ENCODE measurements around the gene VPS35L. TPM values are rescaled to one million over a fixed set of nuclear protein-coding genes. Genes with fewer than 3 reads are reported as not detected.

VPS35L gene
- total RNA-seq, 1 donor from 2014 or later: 79.0 TPM

DNA sequence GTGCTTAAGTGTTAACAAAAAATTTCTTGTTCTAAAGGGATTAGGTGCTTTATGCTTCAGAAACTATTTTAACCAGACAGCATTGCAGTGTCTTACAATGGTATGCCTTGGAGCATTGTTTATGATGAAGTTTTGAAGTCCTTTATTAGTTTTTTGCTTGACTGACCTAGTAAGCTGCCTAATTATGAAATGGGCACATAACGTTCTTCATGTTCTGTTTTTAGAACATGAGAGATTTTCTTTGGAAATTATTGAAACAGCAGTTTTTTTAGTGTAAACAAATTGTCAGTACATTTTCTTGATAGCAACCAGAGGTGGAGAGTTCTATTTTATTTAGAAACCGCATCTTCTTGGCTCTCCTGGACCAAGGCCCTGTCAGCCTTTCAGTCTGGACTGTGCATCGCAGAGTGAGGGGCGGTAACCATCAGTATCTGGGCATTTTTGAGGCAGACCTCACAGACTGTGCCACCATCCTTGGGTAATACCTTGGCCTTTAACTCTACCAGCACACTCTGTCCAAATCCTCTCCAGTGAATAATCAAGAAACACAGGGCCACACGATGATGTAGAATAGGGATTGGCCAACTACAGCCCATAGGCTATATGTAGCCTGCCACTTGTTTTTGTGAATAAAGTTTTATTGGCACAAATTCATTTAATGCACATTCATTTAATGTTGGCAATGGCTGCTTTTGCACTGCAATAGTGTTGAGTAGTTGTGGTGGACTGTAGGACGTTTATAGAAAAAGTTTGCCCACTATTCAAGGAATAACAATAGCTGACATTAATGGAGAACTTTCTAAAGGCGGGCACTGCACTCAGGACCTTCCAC is 81.1 kb downstream of the VPS35L start:
- DNase-seq (ENCODE audit: extremely low spot score, unreplicated experiment): no peak
- peaks cover 40% of the 10 kb centered on the region for H3K36me3 Mint-ChIP-seq (ENCODE audit: unreplicated experiment)

DNA sequence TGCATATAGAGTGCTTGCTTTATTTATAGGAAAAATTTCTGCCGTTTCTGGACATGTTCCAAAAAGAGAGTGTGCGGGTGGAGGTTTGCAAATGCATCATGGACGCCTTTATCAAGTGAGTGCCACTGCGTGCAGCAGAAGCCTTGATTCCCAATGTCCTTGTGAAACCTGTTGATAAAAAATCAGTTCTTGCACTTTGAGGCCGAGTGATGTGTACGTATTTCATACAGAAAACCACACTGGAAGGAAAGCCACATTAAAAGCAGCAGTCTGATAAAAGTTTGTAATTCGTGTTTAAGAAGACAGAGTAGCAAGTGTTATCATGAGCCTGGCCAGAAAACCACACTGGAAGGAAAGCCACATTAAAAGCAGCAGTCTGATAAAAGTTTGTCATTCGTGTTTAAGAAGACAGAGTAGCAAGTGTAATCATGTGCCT is 84.5 kb downstream of the VPS35L start:
- Mint-ChIP-seq H3K4me3 (ENCODE audit: unreplicated experiment) (no peak overlapping the region), H3K9me3 (ENCODE audit: unreplicated experiment) (no peaks in the 10 kb centered on the region), H3K36me3 (ENCODE audit: unreplicated experiment) (peaks cover 39% of the 10 kb centered on the region), H3K27ac (ENCODE audit: unreplicated experiment) (no peak overlapping the region), H3K4me1 (ENCODE audit: unreplicated experiment) (peaks cover 3% of the 10 kb centered on the region), H3K27me3 (ENCODE audit: unreplicated experiment) (no peaks in the 10 kb centered on the region)
- no peak for DNase-seq (ENCODE audit: extremely low spot score, unreplicated experiment)
- TF ChIP-seq, protein P1, sequence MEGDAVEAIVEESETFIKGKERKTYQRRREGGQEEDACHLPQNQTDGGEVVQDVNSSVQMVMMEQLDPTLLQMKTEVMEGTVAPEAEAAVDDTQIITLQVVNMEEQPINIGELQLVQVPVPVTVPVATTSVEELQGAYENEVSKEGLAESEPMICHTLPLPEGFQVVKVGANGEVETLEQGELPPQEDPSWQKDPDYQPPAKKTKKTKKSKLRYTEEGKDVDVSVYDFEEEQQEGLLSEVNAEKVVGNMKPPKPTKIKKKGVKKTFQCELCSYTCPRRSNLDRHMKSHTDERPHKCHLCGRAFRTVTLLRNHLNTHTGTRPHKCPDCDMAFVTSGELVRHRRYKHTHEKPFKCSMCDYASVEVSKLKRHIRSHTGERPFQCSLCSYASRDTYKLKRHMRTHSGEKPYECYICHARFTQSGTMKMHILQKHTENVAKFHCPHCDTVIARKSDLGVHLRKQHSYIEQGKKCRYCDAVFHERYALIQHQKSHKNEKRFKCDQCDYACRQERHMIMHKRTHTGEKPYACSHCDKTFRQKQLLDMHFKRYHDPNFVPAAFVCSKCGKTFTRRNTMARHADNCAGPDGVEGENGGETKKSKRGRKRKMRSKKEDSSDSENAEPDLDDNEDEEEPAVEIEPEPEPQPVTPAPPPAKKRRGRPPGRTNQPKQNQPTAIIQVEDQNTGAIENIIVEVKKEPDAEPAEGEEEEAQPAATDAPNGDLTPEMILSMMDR (IDR thresholded peaks at IDR 0.05): no peak

More for the DNA sequence above, 81.1 kb downstream of the VPS35L start:
- H3K4me3 Mint-ChIP-seq (ENCODE audit: unreplicated experiment): no peak overlapping the region
- no peaks in the 10 kb centered on the region for H3K9me3 Mint-ChIP-seq (ENCODE audit: unreplicated experiment)
- no peaks in the 10 kb centered on the region for H3K27me3 Mint-ChIP-seq (ENCODE audit: unreplicated experiment)
- H3K4me1 Mint-ChIP-seq (ENCODE audit: unreplicated experiment): no peaks in the 10 kb centered on the region
- no peak overlapping the region for H3K27ac Mint-ChIP-seq (ENCODE audit: unreplicated experiment)
- TF ChIP-seq, protein P1 (IDR thresholded peaks at IDR 0.05): no peak

DNA sequence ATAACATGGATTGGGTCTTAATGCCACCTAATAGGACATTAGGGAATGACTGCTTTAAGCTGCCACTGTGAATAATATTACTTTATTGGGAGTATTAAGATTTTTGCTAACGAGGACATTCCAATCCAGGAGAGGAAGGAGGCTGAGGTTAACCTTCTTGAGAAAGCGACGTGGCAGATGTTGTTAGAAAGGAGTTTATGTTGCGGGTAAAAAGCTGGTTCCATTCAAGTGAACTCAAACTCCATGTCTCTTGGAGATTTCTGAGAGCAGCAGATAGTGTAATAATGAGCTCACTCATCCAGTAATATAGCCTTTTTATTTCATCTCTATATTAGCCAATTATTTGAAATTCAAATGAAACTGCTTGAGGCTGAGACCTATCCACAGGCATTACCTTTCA is 87.0 kb downstream of the VPS35L start:
- peaks cover 41% of the 10 kb centered on the region for H3K36me3 Mint-ChIP-seq (ENCODE audit: unreplicated experiment)
- H3K4me1 Mint-ChIP-seq (ENCODE audit: unreplicated experiment): peaks cover 3% of the 10 kb centered on the region
- no peaks in the 10 kb centered on the region for H3K9me3 Mint-ChIP-seq (ENCODE audit: unreplicated experiment)
- no peak overlapping the region for H3K27ac Mint-ChIP-seq (ENCODE audit: unreplicated experiment)
- DNase-seq (ENCODE audit: extremely low spot score, unreplicated experiment): no peak
- no peaks in the 10 kb centered on the region for H3K27me3 Mint-ChIP-seq (ENCODE audit: unreplicated experiment)
- H3K4me3 Mint-ChIP-seq (ENCODE audit: unreplicated experiment): no peak overlapping the region
- TF ChIP-seq, protein P1 (IDR thresholded peaks at IDR 0.05): no peak

DNA sequence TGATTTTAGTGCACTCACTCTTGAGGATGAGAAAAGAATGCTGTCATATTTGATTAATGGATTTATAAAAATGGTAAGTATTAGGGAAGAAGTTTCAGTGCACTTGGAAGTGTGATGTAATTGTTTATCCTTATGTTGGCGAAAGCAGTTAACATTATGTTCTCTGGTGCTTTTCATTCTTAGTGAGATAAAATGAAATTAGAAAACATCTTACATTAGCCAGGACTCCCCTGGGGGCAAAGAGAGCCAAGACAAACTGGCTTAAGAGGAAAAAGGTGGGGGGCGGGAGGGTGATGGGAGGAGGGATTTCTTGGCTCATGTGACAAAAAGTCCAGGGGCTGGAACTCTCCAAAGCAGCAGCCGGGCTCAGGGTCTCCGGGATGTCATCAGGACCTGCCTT is 89.4 kb downstream of the VPS35L start:
- no peak for DNase-seq (ENCODE audit: extremely low spot score, unreplicated experiment)
- Mint-ChIP-seq H3K27ac (ENCODE audit: unreplicated experiment) (no peak overlapping the region), H3K4me1 (ENCODE audit: unreplicated experiment) (peaks cover 3% of the 10 kb centered on the region), H3K4me3 (ENCODE audit: unreplicated experiment) (no peak overlapping the region), H3K9me3 (ENCODE audit: unreplicated experiment) (no peaks in the 10 kb centered on the region), H3K36me3 (ENCODE audit: unreplicated experiment) (peaks cover 37% of the 10 kb centered on the region), H3K27me3 (ENCODE audit: unreplicated experiment) (no peaks in the 10 kb centered on the region)
- TF ChIP-seq, protein P1 (IDR thresholded peaks at IDR 0.05): no peak

DNA sequence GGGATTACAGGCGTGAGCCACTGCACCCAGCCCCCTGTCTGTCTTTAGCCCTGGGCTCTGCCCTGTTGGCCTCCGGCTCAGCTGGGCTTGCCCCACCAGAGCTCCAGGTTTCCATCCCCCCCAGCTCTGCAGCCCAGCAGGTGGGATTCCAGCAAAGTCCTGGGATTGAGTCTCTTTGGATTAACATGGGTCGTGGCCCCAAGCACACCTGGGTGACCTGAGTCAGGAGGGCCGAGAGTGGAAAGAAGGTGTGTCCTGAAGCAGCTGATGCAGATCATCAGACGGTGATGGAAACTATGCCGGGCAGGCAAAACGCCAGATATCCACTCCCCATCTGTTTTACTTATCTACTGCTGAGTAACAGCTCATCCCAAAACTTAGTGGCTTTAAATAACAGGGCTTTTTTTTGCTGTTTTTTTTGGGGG is 90.1 kb downstream of the VPS35L start:
- Mint-ChIP-seq H3K27me3 (ENCODE audit: unreplicated experiment) (no peaks in the 10 kb centered on the region), H3K4me1 (ENCODE audit: unreplicated experiment) (peaks cover 3% of the 10 kb centered on the region), H3K27ac (ENCODE audit: unreplicated experiment) (no peak overlapping the region), H3K9me3 (ENCODE audit: unreplicated experiment) (no peaks in the 10 kb centered on the region), H3K36me3 (ENCODE audit: unreplicated experiment) (peaks cover 37% of the 10 kb centered on the region), H3K4me3 (ENCODE audit: unreplicated experiment) (no peak overlapping the region)
- TF ChIP-seq, protein P1 (IDR thresholded peaks at IDR 0.05): no peak
- no peak for DNase-seq (ENCODE audit: extremely low spot score, unreplicated experiment)

All from osteocyte (in vitro differentiated cells).